ENCODE measurements around the gene GARIN1A.

GRCh38 chr7:128688492-128688891 lies 16.4 kb downstream of the GARIN1A start:
- no peak for TF ChIP-seq POLR2A (IDR thresholded peaks at IDR 0.05; ENCODE audit: low read depth, low read length)
- TF ChIP-seq CTCF (conservative IDR thresholded peaks at IDR 0.05; ENCODE audit: low read depth, low read length) = no peak
- no peak for TF ChIP-seq RAD21 (IDR thresholded peaks at IDR 0.05; ENCODE audit: low read length)
- no peak for TF ChIP-seq FOS (IDR thresholded peaks at IDR 0.05; ENCODE audit: low read depth, low read length)
- TF ChIP-seq NFE2L2 (IDR thresholded peaks at IDR 0.05; ENCODE audit: low read depth, low read length) = no peak
- TF ChIP-seq USF2 (IDR thresholded peaks at IDR 0.05; ENCODE audit: low read depth, low read length) = no peak
- no peak for TF ChIP-seq MXI1 (IDR thresholded peaks at IDR 0.05; ENCODE audit: borderline replicate concordance, low read depth, low read length)
- TF ChIP-seq RFX5 (IDR thresholded peaks at IDR 0.05; ENCODE audit: low read depth, low read length) = no peak
- TF ChIP-seq CEBPB (IDR thresholded peaks at IDR 0.05; ENCODE audit: low read depth, low read length) = no peak

All from IMR-90 (cell line).